Tibial nerve (tissue), 4 donors: ENCODE measurements around the gene TAAR6. TPM values are rescaled to one million over a fixed set of nuclear protein-coding genes. Genes with fewer than 3 reads are reported as not detected.

Source experiments
- DNase-seq, 2 donors: peaks; one replicate each; pipeline ENCODE4 v3.0.0-alpha.2; 2019; ENCODE audit warnings: low spot score in 2 of 2
- H3K27ac ChIP-seq, 4 donors: fragments of 200-600 bp; sonication (generic) in 3 of 4; one replicate each; pipeline ENCODE4 v1.5.1; 2017 to 2019; ENCODE audit warnings: mild to moderate bottlenecking in 1 of 4
- H3K27me3 ChIP-seq, 2 donors: fragments of 200-600 bp; sonication (generic) in 1 of 2; one replicate each; pipeline versions ENCODE4 v1.5.1 to v1.6.0; 2017 to 2019
- H3K36me3 ChIP-seq, 3 donors: fragments of 200-600 bp; sonication (generic); one replicate each; pipeline ENCODE4 v1.5.1; 2018 to 2019
- H3K4me1 ChIP-seq, 4 donors: fragments of 200-600 bp; sonication (generic) in 3 of 4; one replicate each; pipeline ENCODE4 v1.5.1; 2017 to 2019
- H3K4me3 ChIP-seq, 4 donors: fragments of 200-600 bp; sonication (generic) in 3 of 4; one replicate each; pipeline ENCODE4 v1.5.1; 2017 to 2019; ENCODE audit warnings: mild to moderate bottlenecking in 1 of 4, moderate library complexity in 1 of 4
- H3K9me3 ChIP-seq, 4 donors: fragments of 200-600 bp; sonication (generic) in 3 of 4; one replicate each; pipeline ENCODE4 v1.5.1; 2017 to 2019
- EP300 ChIP-seq, 2 donors: sonication (generic); formaldehyde crosslinking; IDR thresholded peaks; one replicate each; pipeline ENCODE4 v1.6.1; 2017; ENCODE audit warnings: antibody characterized with exemption in 2 of 2, mild to moderate bottlenecking in 1 of 2
- POLR2A ChIP-seq, 2 donors: fragments of 450-650 bp; IDR thresholded peaks; one replicate each; pipeline ENCODE4 v1.6.1; 2017; ENCODE audit warnings: antibody characterized with exemption in 2 of 2, mild to moderate bottlenecking in 2 of 2, moderate library complexity in 2 of 2
- WGBS, 2 donors: methylation state at CpG; one replicate each; pipeline ENCODE4 v1.1.5; 2018; 5-methylcytosine and 5-hydroxymethylcytosine counted together
- total RNA-seq, 4 donors: library from RNA; depleted of rRNA; stranded (reverse); fragments of >200 nt; gene quantifications; one replicate each; pipeline ENCODE4 v1.1.0, GENCODE V29; 2016
- TF ChIP-seq, protein P1 (sequence below), 5 experiments: fragments of 200-600 bp in 3 of 5; fragments of 450-650 bp in 2 of 5; sonication (generic) in 3 of 5; IDR thresholded peaks; one replicate each; pipeline ENCODE4 v1.5.1; 2016 to 2019; ENCODE audit warnings: antibody characterized with exemption in 5 of 5, mild to moderate bottlenecking in 3 of 5, moderate library complexity in 2 of 5

TAAR6 gene
- total RNA-seq, 4 donors from 2014 or later = not detected

DNA sequence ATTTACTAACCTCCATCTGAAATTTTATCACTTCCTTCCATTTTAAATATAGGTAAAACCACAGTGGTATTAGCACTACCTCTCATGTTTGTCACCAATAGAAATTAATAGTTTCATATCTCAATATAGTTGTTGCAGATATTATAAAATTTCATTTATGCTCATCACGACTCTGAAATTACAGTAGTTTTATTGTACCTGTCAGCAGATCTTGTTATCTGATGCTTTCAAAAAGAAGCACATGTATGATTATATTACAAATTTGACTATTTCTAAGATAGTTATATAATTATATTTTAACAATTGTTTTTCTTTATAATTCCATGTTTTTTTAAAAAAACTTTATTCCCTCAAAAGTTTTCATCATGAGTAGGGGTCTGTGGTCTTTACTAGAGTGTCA, 14.6 kb downstream of the TAAR6 start:
- H3K4me3 ChIP-seq = no peak overlapping the region
- no peak for TF ChIP-seq EP300 (IDR thresholded peaks at IDR 0.05)
- TF ChIP-seq POLR2A (IDR thresholded peaks at IDR 0.05) = no peak
- TF ChIP-seq, protein P1, sequence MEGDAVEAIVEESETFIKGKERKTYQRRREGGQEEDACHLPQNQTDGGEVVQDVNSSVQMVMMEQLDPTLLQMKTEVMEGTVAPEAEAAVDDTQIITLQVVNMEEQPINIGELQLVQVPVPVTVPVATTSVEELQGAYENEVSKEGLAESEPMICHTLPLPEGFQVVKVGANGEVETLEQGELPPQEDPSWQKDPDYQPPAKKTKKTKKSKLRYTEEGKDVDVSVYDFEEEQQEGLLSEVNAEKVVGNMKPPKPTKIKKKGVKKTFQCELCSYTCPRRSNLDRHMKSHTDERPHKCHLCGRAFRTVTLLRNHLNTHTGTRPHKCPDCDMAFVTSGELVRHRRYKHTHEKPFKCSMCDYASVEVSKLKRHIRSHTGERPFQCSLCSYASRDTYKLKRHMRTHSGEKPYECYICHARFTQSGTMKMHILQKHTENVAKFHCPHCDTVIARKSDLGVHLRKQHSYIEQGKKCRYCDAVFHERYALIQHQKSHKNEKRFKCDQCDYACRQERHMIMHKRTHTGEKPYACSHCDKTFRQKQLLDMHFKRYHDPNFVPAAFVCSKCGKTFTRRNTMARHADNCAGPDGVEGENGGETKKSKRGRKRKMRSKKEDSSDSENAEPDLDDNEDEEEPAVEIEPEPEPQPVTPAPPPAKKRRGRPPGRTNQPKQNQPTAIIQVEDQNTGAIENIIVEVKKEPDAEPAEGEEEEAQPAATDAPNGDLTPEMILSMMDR (IDR thresholded peaks at IDR 0.05) = no peak
- peaks cover 0 to 5% (median 0%) of the 10 kb centered on the region in 4 donors for H3K9me3 ChIP-seq
- no peaks in the 10 kb centered on the region for H3K36me3 ChIP-seq
- no peaks in the 10 kb centered on the region for H3K4me1 ChIP-seq
- DNase-seq = no peak
- H3K27ac ChIP-seq = no peak overlapping the region
- WGBS, 2 donors = 77 to 81% methylated on average over 1 of the region's 1 CpG
- H3K27me3 ChIP-seq = no peaks in the 10 kb centered on the region

DNA sequence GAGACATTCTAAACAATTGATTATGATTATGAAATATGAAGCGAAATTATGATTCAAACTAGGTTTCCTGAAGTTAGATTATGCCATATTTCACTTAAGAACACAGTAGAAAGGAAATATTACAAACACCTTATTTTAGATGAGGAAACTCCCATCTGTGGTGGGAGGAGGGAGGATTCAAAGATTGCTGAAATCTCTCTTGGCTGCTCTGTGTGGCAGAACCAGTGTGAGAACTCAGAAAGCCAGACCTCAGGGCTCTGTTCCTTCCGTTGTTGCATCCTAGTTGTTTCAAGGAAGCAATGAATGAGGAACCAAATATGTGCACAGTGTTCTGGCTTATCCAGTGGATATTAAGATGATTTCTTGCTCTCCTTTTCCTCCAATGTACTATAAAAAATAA, 17.3 kb downstream of the TAAR6 start:
- no peaks in the 10 kb centered on the region for H3K9me3 ChIP-seq
- H3K36me3 ChIP-seq = no peaks in the 10 kb centered on the region
- no peak for DNase-seq
- H3K27ac ChIP-seq = no peak overlapping the region
- H3K4me1 ChIP-seq = no peaks in the 10 kb centered on the region
- TF ChIP-seq, protein P1 (IDR thresholded peaks at IDR 0.05) = no peak
- no peak for TF ChIP-seq POLR2A (IDR thresholded peaks at IDR 0.05)
- peak in 1 of 2 donors; percentile 24 for TF ChIP-seq EP300 (IDR thresholded peaks at IDR 0.05)
- no peaks in the 10 kb centered on the region for H3K27me3 ChIP-seq
- WGBS, 2 donors = 68 to 73% methylated on average over 2 of the region's 2 CpGs
- no peak overlapping the region for H3K4me3 ChIP-seq

DNA sequence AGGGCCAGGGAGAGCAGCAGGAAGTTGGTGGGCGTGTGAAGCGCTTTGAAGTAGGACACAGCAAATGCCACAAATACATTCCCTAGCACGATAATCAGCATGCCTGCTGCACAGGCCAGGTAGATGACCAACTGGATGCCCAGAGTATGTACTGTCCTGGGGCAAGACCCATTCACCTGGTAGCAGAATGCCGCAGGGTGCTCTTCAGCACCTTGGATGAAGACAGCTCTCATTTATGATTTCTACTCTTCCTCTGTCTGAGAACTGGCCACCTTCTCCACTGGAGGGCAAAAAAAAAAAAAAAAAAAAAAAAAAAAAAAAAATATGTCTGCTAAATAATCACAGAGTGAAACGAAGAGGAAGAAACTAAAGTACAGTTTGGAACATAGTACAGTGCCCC, 19.3 kb downstream of the TAAR6 start, which contains the start of gene TAAR5:
TSS of gene TAAR5 (minus strand) at position 288 of the 400 bp plus-strand sequence. CDS start at position 233, 55 bp downstream.
- H3K27ac ChIP-seq = no peak within 1 kb of the TSS
- no peaks in the 10 kb centered on the region for H3K4me1 ChIP-seq
- H3K36me3 ChIP-seq = no peaks in the 10 kb centered on the region
- no peak within 1 kb of the TSS for H3K4me3 ChIP-seq
- 57 to 78% methylated on average over 3 to 5 of the region's 5 CpGs for WGBS, 2 donors
- no peak for TF ChIP-seq EP300 (IDR thresholded peaks at IDR 0.05)
- no peak for TF ChIP-seq POLR2A (IDR thresholded peaks at IDR 0.05)
- TF ChIP-seq, protein P1 (IDR thresholded peaks at IDR 0.05) = no peak
- H3K27me3 ChIP-seq = no peaks in the 10 kb centered on the region
- H3K9me3 ChIP-seq = no peaks in the 10 kb centered on the region
- DNase-seq = no peak

DNA sequence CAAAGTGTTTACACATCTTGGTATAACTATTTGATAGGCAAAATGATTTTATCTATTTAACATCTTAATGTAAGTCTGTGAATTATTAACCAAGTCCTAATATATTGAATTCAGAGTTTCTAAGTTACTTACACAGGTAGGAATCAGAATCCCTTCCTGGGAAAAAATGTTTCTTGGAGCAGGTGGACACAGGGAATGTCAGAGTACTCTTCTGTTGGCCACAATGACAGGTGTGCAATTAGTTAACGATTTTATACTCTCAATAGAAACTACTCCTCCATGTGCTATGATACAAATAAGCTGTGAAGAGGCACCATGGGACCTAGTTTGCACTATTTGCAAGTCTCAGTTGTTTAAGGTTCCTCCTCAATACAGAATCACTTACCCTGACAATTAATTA, 20.2 kb downstream of the TAAR6 start:
- no peaks in the 10 kb centered on the region for H3K36me3 ChIP-seq

DNA sequence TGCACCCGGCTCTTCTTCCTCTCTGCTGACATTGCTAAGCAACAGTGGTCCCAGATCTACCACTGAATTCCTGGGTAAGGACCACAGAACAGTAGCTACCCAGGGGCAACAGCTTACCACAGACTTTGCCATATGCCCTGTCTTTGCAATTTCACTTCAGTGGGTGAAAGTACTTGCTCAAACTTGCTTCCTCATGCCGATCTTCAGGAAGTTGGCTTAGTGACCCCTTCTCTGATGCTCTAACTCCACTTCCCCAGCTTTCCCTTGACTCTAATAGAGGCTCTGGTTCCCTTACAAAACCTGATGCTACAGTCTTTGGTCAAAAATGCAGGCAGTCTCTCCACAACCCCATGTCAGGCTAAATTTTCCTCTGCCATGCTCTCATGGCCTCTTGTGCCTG, 22.7 kb downstream of the TAAR6 start:
- TF ChIP-seq, protein P1 (IDR thresholded peaks at IDR 0.05) = no peak
- TF ChIP-seq POLR2A (IDR thresholded peaks at IDR 0.05) (no peak), EP300 (IDR thresholded peaks at IDR 0.05) (no peak)
- DNase-seq = no peak
- WGBS, 2 donors = 68 to 71% methylated on average over 2 of the region's 2 CpGs
- Histone ChIP-seq H3K4me3 (no peak overlapping the region), H3K36me3 (no peaks in the 10 kb centered on the region), H3K27me3 (no peaks in the 10 kb centered on the region), H3K4me1 (no peaks in the 10 kb centered on the region), H3K9me3 (no peaks in the 10 kb centered on the region), H3K27ac (no peak overlapping the region)

More for the DNA sequence above, 20.2 kb downstream of the TAAR6 start:
- no peaks in the 10 kb centered on the region for H3K4me1 ChIP-seq
- no peaks in the 10 kb centered on the region for H3K9me3 ChIP-seq
- TF ChIP-seq, protein P1 (IDR thresholded peaks at IDR 0.05) = no peak
- no peak for TF ChIP-seq EP300 (IDR thresholded peaks at IDR 0.05)
- TF ChIP-seq POLR2A (IDR thresholded peaks at IDR 0.05) = no peak
- no peak overlapping the region for H3K4me3 ChIP-seq
- no peak overlapping the region for H3K27ac ChIP-seq
- WGBS, 2 donors = 83 to 93% methylated on average over 1 of the region's 1 CpG
- no peak for DNase-seq
- no peaks in the 10 kb centered on the region for H3K27me3 ChIP-seq
